ENCODE results near the gene FCN3. TPM values are rescaled to one million over a fixed set of nuclear protein-coding genes. Genes with fewer than 3 reads are reported as not detected.
A peak's percentile ranks its signal among the peaks of the same experiment; 100 is the strongest.

Gene FCN3
- total and polyA plus RNA-seq, 9 of the 15 experiments (the other 6 are each of a cell fraction or from before 2014, with no cell fraction given): 0.49 TPM; not detected in 8

GRCh38 chr1:27383039-27383605 lies 8.5 kb upstream of the FCN3 start, which contains the start of gene CD164L2 (continued):
- TF ChIP-seq CEBPG (CRISPR knock-in tag; IDR thresholded peaks at IDR 0.05): no peak
- no peak for TF ChIP-seq CEBPG (tag; conservative IDR thresholded peaks at IDR 0.05 in 1 of 2, IDR thresholded peaks at IDR 0.05 in 1 of 2)

DNA sequence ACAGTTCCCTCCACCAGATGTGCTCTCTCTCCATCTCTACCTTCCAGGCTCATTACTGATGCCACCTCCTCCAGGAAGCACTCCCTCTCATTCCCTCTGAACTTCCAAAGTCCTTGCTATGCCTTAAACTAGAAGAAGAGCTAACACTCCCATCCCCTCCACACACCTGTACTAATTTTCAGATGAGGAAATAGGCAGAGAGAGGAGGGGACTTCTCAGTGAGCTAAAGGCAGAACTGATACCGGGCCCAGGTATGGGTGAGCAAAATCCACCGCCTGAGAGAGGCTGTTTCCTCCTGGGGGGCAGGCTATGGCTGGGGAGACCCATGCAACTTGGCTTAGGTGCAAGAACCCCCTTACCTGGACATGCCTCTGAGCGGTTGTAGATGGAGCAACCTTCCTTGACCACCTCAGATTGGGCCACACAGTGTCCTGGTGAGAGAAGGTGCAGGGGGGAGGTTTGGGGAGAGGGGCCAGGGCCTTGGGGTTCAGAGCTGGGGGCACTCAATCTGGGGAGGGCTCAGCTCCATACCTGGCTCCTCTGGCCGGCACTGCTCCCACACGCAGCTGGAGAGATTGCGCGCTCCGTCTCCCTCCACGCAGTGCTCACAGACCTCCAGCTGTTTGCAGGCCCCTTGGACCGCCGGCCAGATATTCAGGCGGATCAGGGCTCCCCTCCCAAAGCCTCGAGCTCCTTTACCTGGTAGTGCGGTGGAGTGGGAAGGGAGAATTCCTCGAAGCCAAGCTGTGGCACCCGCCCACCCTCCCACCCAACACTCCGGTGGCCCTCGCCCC lies 7.5 kb upstream of the FCN3 start:
- no peak overlapping the region for H2AFZ ChIP-seq (ENCODE audit: low read depth, low read length)
- H3K79me2 ChIP-seq (ENCODE audit: control insufficient read depth, insufficient read depth, low read length): no peaks in the 10 kb centered on the region
- BruUV-seq (replicated peaks): no TSS peak
- H3K9me3 ChIP-seq (replicated peaks; ENCODE audit: control insufficient read depth, insufficient read depth, low read depth, low read length): no peaks in the 10 kb centered on the region
- intact Hi-C loops (cut with micrococcal nuclease) (no loop called here), in situ Hi-C loops (cut with MboI) (no loop called here)
- no peaks in the 10 kb centered on the region for H3K36me3 ChIP-seq (ENCODE audit: control insufficient read depth, insufficient read depth, low read length)
- FAIRE-seq (no peak), ATAC-seq (no peak), DNase-seq (ENCODE audit: extremely low read depth in 1 of 4, low spot score in 3 of 4) (no peak)
- CTCF ChIA-PET (ENCODE audit: low intra/inter-chr PET ratio): no interaction called here
- H3K27me3 ChIP-seq (ENCODE audit: control insufficient read depth in 2 of 2, insufficient read depth in 2 of 2, low read length in 2 of 2): no peaks in the 10 kb centered on the region
- POLR2A ChIA-PET: interaction anchor here (0.6 to 2.7 kb wide), 4 partner anchors 16 to 50 kb away, joined by 3 to 20 read pairs (median 4); partner anchors contain the start of gene MAP3K6
- TF ChIP-seq, protein P1, sequence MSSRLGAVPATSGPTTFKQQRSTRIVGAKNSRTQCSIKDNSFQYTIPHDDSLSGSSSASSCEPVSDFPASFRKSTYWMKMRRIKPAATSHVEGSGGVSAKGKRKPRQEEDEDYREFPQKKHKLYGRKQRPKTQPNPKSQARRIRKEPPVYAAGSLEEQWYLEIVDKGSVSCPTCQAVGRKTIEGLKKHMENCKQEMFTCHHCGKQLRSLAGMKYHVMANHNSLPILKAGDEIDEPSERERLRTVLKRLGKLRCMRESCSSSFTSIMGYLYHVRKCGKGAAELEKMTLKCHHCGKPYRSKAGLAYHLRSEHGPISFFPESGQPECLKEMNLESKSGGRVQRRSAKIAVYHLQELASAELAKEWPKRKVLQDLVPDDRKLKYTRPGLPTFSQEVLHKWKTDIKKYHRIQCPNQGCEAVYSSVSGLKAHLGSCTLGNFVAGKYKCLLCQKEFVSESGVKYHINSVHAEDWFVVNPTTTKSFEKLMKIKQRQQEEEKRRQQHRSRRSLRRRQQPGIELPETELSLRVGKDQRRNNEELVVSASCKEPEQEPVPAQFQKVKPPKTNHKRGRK (tag; IDR thresholded peaks at IDR 0.05): no peak
- peak; percentile 89 for TF ChIP-seq ZFP36 (IDR thresholded peaks at IDR 0.05; ENCODE audit: low read depth, low read length, partially characterized antibody)
- H4K20me1 ChIP-seq (replicated peaks; ENCODE audit: control insufficient read depth, insufficient read depth, low read length): no peaks in the 10 kb centered on the region; the same call in 1 of the 2 replicates
- H3K4me2 ChIP-seq (ENCODE audit: insufficient read depth, low read length): no peak overlapping the region
- H3K27ac ChIP-seq (ENCODE audit: extremely low read depth, low read depth, low read length): no peak overlapping the region
- no peaks in the 10 kb centered on the region for H3K9me1 ChIP-seq (ENCODE audit: control insufficient read depth, insufficient read depth, low read length)
- peaks cover 9 to 42% of the 10 kb centered on the region in 2 experiments for H3K4me1 ChIP-seq (replicated peaks in 1 of 2; ENCODE audit: control insufficient read depth in 2 of 2, insufficient read depth in 2 of 2, low read length in 2 of 2)
- H3K4me3 ChIP-seq: no peak overlapping the region
- 57% methylated on average over 14 of the region's 18 CpGs for WGBS (ENCODE audit: insufficient coverage, low coverage, missing lambda C conversion rate)
- no peak overlapping the region for H3K9ac ChIP-seq (ENCODE audit: insufficient read depth in 1 of 2, low read depth in 2 of 2, low read length in 2 of 2)
